CD4-positive, CD25-positive, alpha-beta regulatory T cell (primary cell): Measurements from ENCODE around the gene CCDC38. TPM values are rescaled to one million over a fixed set of nuclear protein-coding genes. Genes with fewer than 3 reads are reported as not detected.

Source experiments
- ATAC-seq, 2 donors: fragments of 150-1000 bp; cut with Tn5 transposase; one replicate each; pipeline ENCODE4 v1.10.0; 2021; ENCODE audit warnings: low read depth in 2 of 2, moderate number of reproducible peaks in 2 of 2, moderate library complexity in 1 of 2
- DNase-seq, 3 donors: peaks; one replicate each; pipeline versions ENCODE4 v3.0.0 to v3.0.0-alpha.2; 2012 to 2022; ENCODE audit warnings: mixed read lengths in 1 of 3
- H3K27ac ChIP-seq: one replicate; pipeline ENCODE4 v1.7.0; 2013; ENCODE audit warnings: mild to moderate bottlenecking, low read length; ENCODE audit not compliant: insufficient read depth, poor library complexity, severe bottlenecking
- H3K27me3 ChIP-seq: one replicate; pipeline ENCODE4 v1.7.0; 2013; ENCODE audit warnings: low read length; ENCODE audit not compliant: control insufficient read depth, insufficient read depth
- H3K36me3 ChIP-seq: one replicate; pipeline ENCODE4 v1.7.0; 2013; ENCODE audit warnings: mild to moderate bottlenecking, low read length, moderate library complexity; ENCODE audit not compliant: control insufficient read depth, insufficient read depth
- H3K4me1 ChIP-seq: 2 replicates; pipeline ENCODE4 v1.7.0; 2013; ENCODE audit warnings: mild to moderate bottlenecking, low read length; ENCODE audit not compliant: insufficient read depth, control insufficient read depth, poor library complexity, severe bottlenecking
- H3K4me3 ChIP-seq: one replicate; pipeline ENCODE4 v1.7.0; 2013; ENCODE audit warnings: low read depth, mild to moderate bottlenecking, low read length, moderate library complexity
- H3K9me3 ChIP-seq, 2 experiments: 1 replicate in 1 of 2; 2 replicates in 1 of 2; pipeline ENCODE4 v1.7.0; 2013; ENCODE audit warnings: low read length in 2 of 2, mild to moderate bottlenecking in 1 of 2, moderate library complexity in 1 of 2; ENCODE audit not compliant: control insufficient read depth in 2 of 2
- H3K27ac Mint-ChIP-seq, 3 donors: one replicate each; pipeline ENCODE4 v1.8.0; 2020 to 2022; ENCODE audit warnings: mild to moderate bottlenecking in 3 of 3, mixed read lengths in 3 of 3, moderate library complexity in 2 of 3
- H3K27me3 Mint-ChIP-seq: one replicate; pipeline ENCODE4 v1.8.0; 2022; ENCODE audit warnings: mild to moderate bottlenecking, mixed read lengths
- H3K36me3 Mint-ChIP-seq: one replicate; pipeline ENCODE4 v1.8.0; 2020; ENCODE audit warnings: mixed read lengths
- H3K4me1 Mint-ChIP-seq, 4 donors: one replicate each; pipeline ENCODE4 v1.8.0; 2020 to 2022; ENCODE audit warnings: mixed read lengths in 4 of 4, mild to moderate bottlenecking in 1 of 4
- H3K4me3 Mint-ChIP-seq, 4 donors: one replicate each; pipeline ENCODE4 v1.8.0; 2020 to 2022; ENCODE audit warnings: mild to moderate bottlenecking in 4 of 4, mixed read lengths in 4 of 4, moderate library complexity in 3 of 4
- H3K9me3 Mint-ChIP-seq, 7 donors: one replicate each; pipeline ENCODE4 v1.8.0; 2020 to 2022; ENCODE audit warnings: mixed read lengths in 7 of 7, mild to moderate bottlenecking in 3 of 7, moderate library complexity in 2 of 7
- polyA plus RNA-seq, 4 donors: library from polyadenylated mRNA; unstranded; fragments of 300-500 nt; fragmentation: Illumina TruSeq; gene quantifications; one replicate each; pipeline ENCODE4 v1.2.3, GENCODE V29; 2021
- total RNA-seq: library from RNA; stranded (reverse); gene quantifications from one replicate; pipeline ENCODE4 v1.2.3, GENCODE V29; 2022

Gene CCDC38
- total and polyA plus RNA-seq, 5 donors from 2014 or later, result not detected

DNA sequence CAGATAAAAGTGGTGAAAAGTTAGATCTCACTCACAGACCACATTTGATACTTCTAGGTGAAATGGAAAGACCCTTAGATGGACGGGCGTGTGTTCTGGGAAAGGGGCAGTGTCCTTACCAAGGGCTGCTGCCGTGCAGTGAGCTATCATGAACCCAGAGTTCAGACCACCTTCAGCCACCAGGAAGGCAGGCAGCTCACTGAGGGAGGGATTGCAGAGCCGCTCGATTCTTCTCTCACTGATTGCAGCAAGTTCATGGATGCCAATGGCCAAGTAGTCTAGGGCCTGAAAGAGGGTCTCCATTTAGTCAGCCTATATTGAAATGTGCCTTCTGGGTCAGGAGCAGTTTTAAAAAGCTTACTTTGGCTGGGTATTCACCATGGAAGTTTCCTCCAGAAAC, 38.0 kb upstream of the CCDC38 start:
- no peak overlapping the region for H3K4me3 Mint-ChIP-seq
- no peaks in the 10 kb centered on the region for H3K9me3 Mint-ChIP-seq
- DNase-seq (no peak), ATAC-seq (no peak)
- no peaks in the 10 kb centered on the region for H3K36me3 Mint-ChIP-seq
- Histone ChIP-seq H3K4me1 (no peaks in the 10 kb centered on the region), H3K36me3 (no peaks in the 10 kb centered on the region), H3K4me3 (no peak overlapping the region), H3K9me3 (no peaks in the 10 kb centered on the region), H3K27ac (no peak overlapping the region), H3K27me3 (no peaks in the 10 kb centered on the region)
- H3K27ac Mint-ChIP-seq, result no peak overlapping the region
- peaks cover 11% of the 10 kb centered on the region for H3K27me3 Mint-ChIP-seq
- peaks cover 0 to 5% (median 0%) of the 10 kb centered on the region in 4 donors for H3K4me1 Mint-ChIP-seq

DNA sequence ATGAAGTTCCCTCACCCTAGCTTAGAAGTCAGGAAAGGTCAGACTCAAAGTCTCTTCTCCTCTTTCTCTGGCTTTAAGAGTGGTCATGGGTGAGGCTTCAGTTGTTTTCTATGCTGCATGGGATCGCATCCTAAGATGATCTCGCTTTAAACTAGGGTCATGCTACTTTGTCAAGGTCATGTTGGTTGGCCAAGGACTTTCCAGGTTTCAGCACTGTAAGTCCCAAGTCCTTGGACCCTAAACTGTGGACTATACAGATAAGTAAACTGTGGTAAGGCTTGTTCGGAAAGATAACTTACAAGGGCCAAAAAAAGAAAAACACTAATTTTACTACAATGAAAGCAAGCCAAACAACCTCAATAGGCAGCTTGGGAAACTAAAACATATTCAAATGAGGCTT, 36.4 kb upstream of the CCDC38 start:
- H3K4me1 Mint-ChIP-seq, result no peaks in the 10 kb centered on the region
- no peaks in the 10 kb centered on the region for H3K36me3 Mint-ChIP-seq
- Histone ChIP-seq H3K4me3 (no peak overlapping the region), H3K9me3 (no peaks in the 10 kb centered on the region), H3K36me3 (no peaks in the 10 kb centered on the region), H3K27me3 (no peaks in the 10 kb centered on the region), H3K4me1 (no peaks in the 10 kb centered on the region), H3K27ac (no peak overlapping the region)
- peaks cover 5% of the 10 kb centered on the region for H3K27me3 Mint-ChIP-seq
- no peak overlapping the region for H3K4me3 Mint-ChIP-seq
- H3K9me3 Mint-ChIP-seq, result no peaks in the 10 kb centered on the region
- DNase-seq, result no peak
- ATAC-seq, result no peak
- no peak overlapping the region for H3K27ac Mint-ChIP-seq

DNA sequence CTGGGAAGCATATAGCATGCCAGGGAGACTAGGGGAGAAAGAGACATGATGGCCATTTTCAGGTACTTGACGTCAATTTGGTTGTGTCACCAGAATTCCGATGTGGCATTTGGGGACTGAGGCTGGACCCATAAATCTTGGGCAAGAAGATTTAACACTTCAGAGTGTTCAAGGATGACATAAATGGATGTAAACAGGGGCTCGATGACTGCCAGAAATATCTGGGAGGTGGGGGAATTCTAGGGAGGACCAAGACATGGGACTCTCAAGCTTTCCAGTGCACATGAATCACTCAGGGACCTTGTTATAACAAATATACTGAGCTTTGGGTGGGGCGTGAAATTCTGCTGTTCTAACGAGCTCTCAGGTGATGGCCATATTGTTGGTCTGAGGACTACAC, 35.9 kb upstream of the CCDC38 start:
- Histone ChIP-seq H3K4me3 (no peak overlapping the region), H3K9me3 (no peaks in the 10 kb centered on the region), H3K4me1 (no peaks in the 10 kb centered on the region), H3K27me3 (no peaks in the 10 kb centered on the region), H3K27ac (no peak overlapping the region), H3K36me3 (no peaks in the 10 kb centered on the region)
- no peak for ATAC-seq
- Mint-ChIP-seq H3K4me1 (no peaks in the 10 kb centered on the region), H3K36me3 (peaks cover 3% of the 10 kb centered on the region), H3K27me3 (peaks cover 5% of the 10 kb centered on the region), H3K4me3 (no peak overlapping the region), H3K27ac (no peak overlapping the region), H3K9me3 (no peaks in the 10 kb centered on the region)
- no peak for DNase-seq

DNA sequence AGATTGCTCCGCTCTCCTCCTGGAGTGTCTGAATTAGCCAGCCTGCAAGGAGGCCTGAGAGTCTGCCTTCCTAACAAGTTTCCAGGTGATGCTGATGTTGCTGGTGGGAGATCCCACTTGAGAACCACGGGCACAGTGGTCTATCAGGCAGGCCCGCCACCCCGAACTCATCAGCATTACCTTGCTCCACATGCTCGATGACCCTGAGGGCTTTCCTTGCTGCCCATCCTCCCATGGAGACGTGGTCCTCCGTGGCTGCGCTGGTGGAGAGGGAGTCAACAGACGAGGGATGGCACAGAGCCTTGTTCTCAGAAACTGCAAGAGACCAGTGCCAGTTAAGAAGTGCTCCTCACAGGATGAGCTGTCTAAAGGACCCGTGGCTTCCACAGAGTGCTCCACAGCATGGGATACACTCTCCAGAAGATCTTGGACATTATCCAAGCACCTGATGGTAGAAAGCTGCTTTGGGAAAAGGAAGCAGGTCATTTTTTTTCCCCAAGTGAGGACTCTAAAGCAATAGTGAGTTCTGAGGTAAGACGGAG, 35.4 kb upstream of the CCDC38 start:
- DNase-seq (no peak), ATAC-seq (no peak)
- no peak overlapping the region for H3K27ac ChIP-seq
- H3K27me3 ChIP-seq, result no peaks in the 10 kb centered on the region
- H3K9me3 Mint-ChIP-seq, result no peaks in the 10 kb centered on the region
- no peaks in the 10 kb centered on the region for H3K4me1 ChIP-seq
- H3K4me3 ChIP-seq, result no peak overlapping the region
- no peaks in the 10 kb centered on the region for H3K9me3 ChIP-seq
- H3K27me3 Mint-ChIP-seq, result peaks cover 5% of the 10 kb centered on the region
- no peaks in the 10 kb centered on the region for H3K36me3 ChIP-seq
- H3K4me3 Mint-ChIP-seq, result no peak overlapping the region
- no peak overlapping the region for H3K27ac Mint-ChIP-seq
- H3K4me1 Mint-ChIP-seq, result no peaks in the 10 kb centered on the region
- peaks cover 6% of the 10 kb centered on the region for H3K36me3 Mint-ChIP-seq

DNA sequence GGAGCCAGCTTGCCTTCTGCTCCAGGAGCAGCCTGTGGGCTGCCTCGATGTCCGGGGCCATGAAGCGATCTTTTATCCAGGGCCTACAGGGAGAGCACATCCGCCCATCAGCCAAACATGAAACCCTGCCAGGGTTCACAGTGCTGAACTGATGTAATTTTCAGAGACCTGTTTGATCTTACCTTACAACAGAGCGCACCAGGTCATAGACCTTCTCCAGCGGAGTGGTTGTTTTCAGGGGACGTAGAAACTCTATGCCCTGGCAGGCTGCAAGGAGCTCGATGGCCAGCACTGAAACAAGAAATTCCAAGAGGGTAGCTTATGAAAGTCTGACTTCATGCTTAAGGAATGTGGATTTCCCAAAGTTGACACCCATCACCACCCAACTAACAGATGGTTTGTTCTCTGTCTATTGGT, 34.0 kb upstream of the CCDC38 start:
- Mint-ChIP-seq H3K27ac (no peak overlapping the region), H3K27me3 (peaks cover 5% of the 10 kb centered on the region), H3K36me3 (peaks cover 6% of the 10 kb centered on the region), H3K9me3 (no peaks in the 10 kb centered on the region), H3K4me3 (no peak overlapping the region), H3K4me1 (no peaks in the 10 kb centered on the region)
- no peak overlapping the region for H3K4me3 ChIP-seq
- H3K9me3 ChIP-seq, result no peaks in the 10 kb centered on the region
- H3K27me3 ChIP-seq, result no peaks in the 10 kb centered on the region
- ATAC-seq, result no peak
- H3K4me1 ChIP-seq, result no peaks in the 10 kb centered on the region
- no peaks in the 10 kb centered on the region for H3K36me3 ChIP-seq
- H3K27ac ChIP-seq, result no peak overlapping the region
- DNase-seq, result no peak

DNA sequence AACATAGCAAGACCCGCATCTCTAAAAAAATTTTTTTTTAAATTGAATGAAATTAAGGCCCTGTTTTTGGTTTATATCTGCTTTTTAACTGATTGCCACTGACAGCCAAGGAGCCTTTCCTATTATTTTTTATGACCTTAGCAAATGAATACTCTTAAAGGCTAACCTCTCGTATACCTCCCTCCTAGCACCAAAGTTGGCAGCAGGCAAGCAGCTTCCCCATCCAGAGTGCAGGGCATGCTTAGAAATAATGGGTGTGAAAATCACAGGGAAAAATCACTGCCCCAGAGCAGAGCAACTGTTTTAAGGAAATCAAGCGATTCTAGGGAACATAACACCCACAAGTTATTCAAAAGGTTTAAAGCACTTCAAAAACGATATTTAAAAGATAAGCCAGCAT, 33.1 kb upstream of the CCDC38 start:
- Mint-ChIP-seq H3K4me3 (no peak overlapping the region), H3K9me3 (no peaks in the 10 kb centered on the region), H3K36me3 (peaks cover 6% of the 10 kb centered on the region), H3K27ac (no peak overlapping the region), H3K27me3 (peaks cover 5% of the 10 kb centered on the region), H3K4me1 (no peaks in the 10 kb centered on the region)
- H3K4me3 ChIP-seq, result no peak overlapping the region
- H3K27me3 ChIP-seq, result no peaks in the 10 kb centered on the region
- H3K36me3 ChIP-seq, result no peaks in the 10 kb centered on the region
- ATAC-seq (no peak), DNase-seq (no peak)
- no peaks in the 10 kb centered on the region for H3K9me3 ChIP-seq
- H3K27ac ChIP-seq, result no peak overlapping the region
- H3K4me1 ChIP-seq, result no peaks in the 10 kb centered on the region

DNA sequence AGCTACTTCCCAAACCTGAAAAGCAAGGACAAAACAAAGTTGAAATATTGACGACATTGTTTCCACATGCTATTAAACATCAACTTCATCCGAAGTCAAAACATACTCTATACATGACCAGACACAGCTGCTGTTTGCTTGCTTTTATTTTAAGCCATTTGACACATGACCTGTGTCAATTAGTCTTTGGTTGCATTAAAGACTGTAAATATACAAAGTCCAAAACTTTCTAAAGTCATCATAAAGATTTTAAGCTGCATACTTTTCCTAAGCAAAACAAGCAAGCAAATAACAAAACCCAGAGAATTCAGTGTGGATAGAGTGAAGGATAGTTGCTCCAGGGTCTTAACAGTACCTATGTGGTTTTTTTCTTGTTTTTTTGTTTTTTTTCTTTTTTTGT, 31.9 kb upstream of the CCDC38 start:
- H3K27ac ChIP-seq, result no peak overlapping the region
- H3K4me3 ChIP-seq, result no peak overlapping the region
- H3K36me3 Mint-ChIP-seq, result peaks cover 6% of the 10 kb centered on the region
- H3K4me3 Mint-ChIP-seq, result no peak overlapping the region
- peaks cover 0 to 1% (median 0%) of the 10 kb centered on the region in 7 donors for H3K9me3 Mint-ChIP-seq
- H3K4me1 Mint-ChIP-seq, result no peaks in the 10 kb centered on the region
- H3K36me3 ChIP-seq, result no peaks in the 10 kb centered on the region
- no peaks in the 10 kb centered on the region for H3K4me1 ChIP-seq
- H3K27ac Mint-ChIP-seq, result no peak overlapping the region
- no peaks in the 10 kb centered on the region for H3K9me3 ChIP-seq
- ATAC-seq (no peak), DNase-seq (no peak)
- H3K27me3 Mint-ChIP-seq, result no peaks in the 10 kb centered on the region
- H3K27me3 ChIP-seq, result no peaks in the 10 kb centered on the region

DNA sequence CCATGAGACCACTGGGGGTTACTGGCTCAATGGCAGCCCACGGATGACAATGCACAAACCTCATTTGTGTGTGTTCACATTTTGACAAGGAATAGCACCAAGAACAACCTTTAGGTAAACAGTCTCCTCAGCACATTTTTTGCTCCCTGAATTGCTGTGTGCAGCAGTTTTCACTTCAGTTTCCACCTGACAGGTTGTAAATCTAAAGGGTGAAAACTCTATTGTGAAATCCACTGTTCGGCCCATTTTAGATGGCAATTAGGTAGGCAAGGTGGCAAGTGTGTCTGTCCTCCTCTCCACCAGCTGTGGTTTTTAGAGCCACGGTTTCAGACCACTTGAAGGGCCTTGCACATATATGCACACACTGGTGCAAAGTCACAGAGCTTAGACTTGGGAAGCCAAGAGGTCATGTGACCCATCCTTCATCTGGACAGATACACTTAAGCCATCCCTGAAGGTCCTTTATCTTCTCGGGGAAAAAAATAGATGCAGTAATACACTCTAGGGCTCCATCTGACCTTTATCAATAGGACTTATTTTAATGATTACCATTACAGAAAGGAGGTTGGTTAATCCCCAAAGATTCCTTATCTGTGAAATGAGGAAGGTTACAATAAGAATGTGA, 30.5 kb upstream of the CCDC38 start:
- Mint-ChIP-seq H3K27ac (no peak overlapping the region), H3K27me3 (no peaks in the 10 kb centered on the region)
- H3K4me3 ChIP-seq, result no peak overlapping the region

More for the DNA sequence above, 30.5 kb upstream of the CCDC38 start:
- H3K27me3 ChIP-seq, result no peaks in the 10 kb centered on the region
- peaks cover 0 to 1% (median 0%) of the 10 kb centered on the region in 7 donors for H3K9me3 Mint-ChIP-seq
- no peak overlapping the region for H3K4me3 Mint-ChIP-seq
- H3K36me3 ChIP-seq, result no peaks in the 10 kb centered on the region
- peaks cover 11% of the 10 kb centered on the region for H3K36me3 Mint-ChIP-seq
- DNase-seq (no peak), ATAC-seq (no peak)
- no peaks in the 10 kb centered on the region for H3K4me1 ChIP-seq
- H3K27ac ChIP-seq, result no peak overlapping the region
- H3K4me1 Mint-ChIP-seq, result no peaks in the 10 kb centered on the region
- H3K9me3 ChIP-seq, result no peaks in the 10 kb centered on the region
